GM12872 (cell line): ENCODE results near the gene TBCA.

Experiments
- TF ChIP-seq, protein P1 (sequence below): IDR thresholded peaks from 3 replicates; pipeline ENCODE4 v1.5.1; 2011; ENCODE audit warnings: low read depth, mild to moderate bottlenecking, low read length, moderate library complexity; ENCODE audit not compliant: insufficient read depth

The TBCA gene

DNA sequence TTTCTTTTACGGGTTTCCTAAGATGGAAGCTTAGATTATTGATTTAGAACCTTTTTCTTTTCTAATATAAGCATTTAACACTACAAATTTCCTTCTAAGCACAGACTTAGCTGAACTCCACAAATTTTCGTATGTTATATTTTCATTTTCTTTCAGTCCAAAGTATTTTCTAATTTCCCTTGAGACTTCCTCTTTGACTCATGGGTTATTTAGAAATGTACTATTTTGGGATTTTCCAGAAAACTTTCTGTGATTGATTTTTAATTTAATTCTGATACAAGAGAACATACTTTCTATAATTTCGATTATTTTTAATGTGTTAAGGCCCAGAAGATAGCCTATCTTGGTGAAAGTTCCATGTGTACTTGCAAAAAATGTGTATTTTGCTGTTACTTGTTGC, 19.7 kb upstream of the TBCA start:
- TF ChIP-seq, protein P1, sequence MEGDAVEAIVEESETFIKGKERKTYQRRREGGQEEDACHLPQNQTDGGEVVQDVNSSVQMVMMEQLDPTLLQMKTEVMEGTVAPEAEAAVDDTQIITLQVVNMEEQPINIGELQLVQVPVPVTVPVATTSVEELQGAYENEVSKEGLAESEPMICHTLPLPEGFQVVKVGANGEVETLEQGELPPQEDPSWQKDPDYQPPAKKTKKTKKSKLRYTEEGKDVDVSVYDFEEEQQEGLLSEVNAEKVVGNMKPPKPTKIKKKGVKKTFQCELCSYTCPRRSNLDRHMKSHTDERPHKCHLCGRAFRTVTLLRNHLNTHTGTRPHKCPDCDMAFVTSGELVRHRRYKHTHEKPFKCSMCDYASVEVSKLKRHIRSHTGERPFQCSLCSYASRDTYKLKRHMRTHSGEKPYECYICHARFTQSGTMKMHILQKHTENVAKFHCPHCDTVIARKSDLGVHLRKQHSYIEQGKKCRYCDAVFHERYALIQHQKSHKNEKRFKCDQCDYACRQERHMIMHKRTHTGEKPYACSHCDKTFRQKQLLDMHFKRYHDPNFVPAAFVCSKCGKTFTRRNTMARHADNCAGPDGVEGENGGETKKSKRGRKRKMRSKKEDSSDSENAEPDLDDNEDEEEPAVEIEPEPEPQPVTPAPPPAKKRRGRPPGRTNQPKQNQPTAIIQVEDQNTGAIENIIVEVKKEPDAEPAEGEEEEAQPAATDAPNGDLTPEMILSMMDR = no peak

GRCh38 chr5:77795268-77795667, 19.1 kb upstream of the TBCA start:
- TF ChIP-seq, protein P1 = no peak

- TF ChIP-seq, protein P1 = no peak
Measured at GRCh38 chr5:77791926-77792325, 15.8 kb upstream of the TBCA start.

DNA sequence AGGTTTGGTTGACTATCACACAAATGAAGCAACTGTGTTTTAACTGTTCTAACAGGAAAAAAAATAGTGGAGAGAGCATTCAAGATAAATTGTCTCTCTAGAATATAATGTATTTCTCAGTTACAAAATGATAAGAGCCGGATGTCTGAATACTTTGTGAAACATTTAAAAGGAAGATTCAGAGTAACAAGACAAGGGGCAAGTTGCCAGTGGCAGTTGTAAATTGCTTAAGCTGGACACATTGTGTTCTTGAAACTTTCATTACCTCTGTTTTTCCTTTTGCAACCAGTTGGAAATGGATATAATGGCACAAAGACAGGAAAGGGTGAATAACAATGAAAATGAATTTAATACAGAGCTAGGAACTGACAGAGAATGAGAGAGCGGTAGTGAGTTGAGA, 15.2 kb upstream of the TBCA start:
- TF ChIP-seq, protein P1 = no peak

DNA sequence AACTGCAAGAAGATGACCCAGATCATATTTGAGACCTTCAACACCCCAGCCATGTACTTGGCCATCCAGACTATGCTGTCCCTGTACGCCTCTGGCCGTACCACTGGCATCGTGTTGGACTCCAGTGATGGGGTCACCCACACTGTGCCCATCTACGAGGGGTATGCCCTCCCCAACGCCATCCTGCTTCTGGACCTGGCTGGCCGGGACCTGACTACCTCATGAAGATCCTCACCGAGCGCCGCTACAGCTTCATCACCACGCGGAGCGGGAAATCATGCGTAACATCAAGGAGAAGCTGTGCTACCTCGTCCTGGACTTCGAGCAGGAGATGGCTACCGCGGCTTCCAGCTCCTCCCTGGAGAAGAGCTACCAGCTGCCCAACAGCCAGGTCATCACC, 9.1 kb upstream of the TBCA start:
- TF ChIP-seq, protein P1 = no peak

DNA sequence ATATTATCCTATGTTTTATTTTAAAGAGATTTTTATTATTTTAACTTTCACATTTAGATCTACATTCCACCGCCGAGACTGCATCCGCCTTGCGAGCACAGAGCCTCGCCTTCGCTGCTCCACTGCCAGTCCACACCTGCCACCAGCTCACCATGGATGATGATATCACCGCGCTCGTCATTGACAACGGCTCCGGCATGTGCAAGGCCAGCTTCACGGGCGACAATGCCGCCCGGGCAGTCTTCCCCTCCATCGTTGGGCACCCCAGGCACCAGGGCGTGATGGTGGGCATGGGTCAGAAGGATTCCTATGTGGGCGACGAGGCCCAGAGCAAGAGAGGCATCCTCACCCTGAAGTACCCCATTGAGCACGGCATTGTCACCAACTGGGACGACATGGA, 8.6 kb upstream of the TBCA start:
- TF ChIP-seq, protein P1 = no peak

GRCh38 chr5:77781076-77781475, 4.9 kb upstream of the TBCA start:
- TF ChIP-seq, protein P1 = no peak
